Stimulated activated CD8-positive, alpha-beta memory T cell treated with anti-CD3 and anti-CD28 coated beads, Interleukin-15, amount 100 ng/mL, for 1 hour (primary cell): ENCODE measurements around the gene EYA4.
"Not testable (repeated sequence)": the region's sequence is repeated elsewhere in the genome, so short reads cannot be mapped to it uniquely, and the experiment has no call there.

Experiments
- DNase-seq: peaks from one replicate; pipeline ENCODE4 v3.0.0-alpha.2; 2020; ENCODE audit warnings: low read depth

Gene EYA4

GRCh38 chr6:133352046-133352445, 110.9 kb downstream of the EYA4 start:
- DNase-seq = no peak

- no peak for DNase-seq
Observed at GRCh38 chr6:133353061-133353460, 111.9 kb downstream of the EYA4 start.

GRCh38 chr6:133355922-133356321, 114.8 kb downstream of the EYA4 start:
- no peak for DNase-seq

GRCh38 chr6:133358574-133359150, 117.5 kb downstream of the EYA4 start:
- DNase-seq = no peak

GRCh38 chr6:133359256-133359655, 118.1 kb downstream of the EYA4 start:
- no peak for DNase-seq

GRCh38 chr6:133359760-133360159, 118.6 kb downstream of the EYA4 start:
- no peak for DNase-seq

- no peak for DNase-seq
Observed at GRCh38 chr6:133360194-133360593, 119.0 kb downstream of the EYA4 start.

GRCh38 chr6:133362813-133363212, 121.7 kb downstream of the EYA4 start:
- no peak for DNase-seq

GRCh38 chr6:133368664-133369063, 127.5 kb downstream of the EYA4 start:
- no peak for DNase-seq

GRCh38 chr6:133369773-133370272, 128.7 kb downstream of the EYA4 start:
- DNase-seq = no peak

- DNase-seq = no peak
Observed at GRCh38 chr6:133376743-133377142, 135.6 kb downstream of the EYA4 start.

GRCh38 chr6:133377219-133377618, 136.1 kb downstream of the EYA4 start:
- DNase-seq = no peak

- DNase-seq = no peak
Observed at GRCh38 chr6:133380047-133380446, 138.9 kb downstream of the EYA4 start.

GRCh38 chr6:133380723-133381122, 139.6 kb downstream of the EYA4 start:
- no peak for DNase-seq

- no peak for DNase-seq
Observed at GRCh38 chr6:133388731-133389130, 147.6 kb downstream of the EYA4 start.

GRCh38 chr6:133390168-133390567, 149.0 kb downstream of the EYA4 start:
- DNase-seq = no peak

GRCh38 chr6:133392015-133392414, 150.9 kb downstream of the EYA4 start:
- DNase-seq = no peak

- DNase-seq = no peak
Observed at GRCh38 chr6:133392641-133393040, 151.5 kb downstream of the EYA4 start.

- DNase-seq = no peak
Observed at GRCh38 chr6:133393891-133394290, 152.7 kb downstream of the EYA4 start.

GRCh38 chr6:133394630-133395029, 153.5 kb downstream of the EYA4 start:
- no peak for DNase-seq

GRCh38 chr6:133396233-133396983, 155.3 kb downstream of the EYA4 start:
- no peak for DNase-seq

GRCh38 chr6:133396984-133397348, 155.8 kb downstream of the EYA4 start:
- DNase-seq = no peak

- DNase-seq = not testable (repeated sequence)
Observed at GRCh38 chr6:133397601-133398000, 156.4 kb downstream of the EYA4 start.

GRCh38 chr6:133399426-133399825, 158.3 kb downstream of the EYA4 start:
- DNase-seq = no peak
